ENCODE results near the gene CSTA. TPM values are rescaled to one million over a fixed set of nuclear protein-coding genes. Genes with fewer than 3 reads are reported as not detected.

The CSTA gene
- total RNA-seq, 3 donors from 2014 or later (not counting 1 experiment from before 2014, with no cell fraction given): 3.1 to 7.8 (median 4.0) TPM

- Histone ChIP-seq H3K36me3 (ENCODE audit: control insufficient read depth, insufficient read depth, low read length) (no peaks in the 10 kb centered on the region), H3K4me1 (ENCODE audit: control insufficient read depth, insufficient read depth, low read length) (no peaks in the 10 kb centered on the region), H3K27ac (ENCODE audit: low read length) (no peak overlapping the region), H3K4me3 (ENCODE audit: low read length) (no peak overlapping the region), H3K9me3 (ENCODE audit: control insufficient read depth, insufficient read depth, low read length) (no peaks in the 10 kb centered on the region), H3K27me3 (ENCODE audit: control insufficient read depth, insufficient read depth, low read length) (no peaks in the 10 kb centered on the region)
- Mint-ChIP-seq H3K9me3 (no peaks in the 10 kb centered on the region), H3K27ac (no peak overlapping the region), H3K36me3 (no peaks in the 10 kb centered on the region), H3K27me3 (ENCODE audit: low read depth in 2 of 2) (peaks cover 0 to 8% of the 10 kb centered on the region in 2 donors), H3K4me1 (no peaks in the 10 kb centered on the region), H3K4me3 (no peak overlapping the region)
- intact Hi-C loops (cut with micrococcal nuclease): no loop called here
- TF ChIP-seq CTCF (IDR thresholded peaks at IDR 0.05): no peak
- ATAC-seq (no peak), DNase-seq (no peak)
- 94% methylated on average over 5 of the region's 5 CpGs for WGBS (ENCODE audit: insufficient coverage)
Measured at GRCh38 chr3:122350814-122351418, 25.9 kb downstream of the CSTA start.

GRCh38 chr3:122351612-122352011, 26.6 kb downstream of the CSTA start:
- 86% methylated on average over 1 of the region's 4 CpGs for WGBS (ENCODE audit: insufficient coverage)

GRCh38 chr3:122353215-122353614, 28.2 kb downstream of the CSTA start:
- no peak overlapping the region for H3K27ac ChIP-seq (ENCODE audit: low read length)
- TF ChIP-seq CTCF (IDR thresholded peaks at IDR 0.05): no peak
- Mint-ChIP-seq H3K9me3 (no peaks in the 10 kb centered on the region), H3K4me1 (no peaks in the 10 kb centered on the region), H3K27me3 (ENCODE audit: low read depth in 2 of 2) (peaks cover 0 to under 1% of the 10 kb centered on the region in 2 donors), H3K36me3 (no peaks in the 10 kb centered on the region), H3K4me3 (no peak overlapping the region), H3K27ac (no peak overlapping the region)
- DNase-seq (no peak), ATAC-seq (no peak)
- H3K27me3 ChIP-seq (ENCODE audit: control insufficient read depth, insufficient read depth, low read length): no peaks in the 10 kb centered on the region
- H3K4me3 ChIP-seq (ENCODE audit: low read length): no peak overlapping the region
- intact Hi-C loops (cut with micrococcal nuclease): no loop called here
- no peaks in the 10 kb centered on the region for H3K9me3 ChIP-seq (ENCODE audit: control insufficient read depth, insufficient read depth, low read length)
- no peaks in the 10 kb centered on the region for H3K36me3 ChIP-seq (ENCODE audit: control insufficient read depth, insufficient read depth, low read length)
- 68% methylated on average over 2 of the region's 2 CpGs for WGBS (ENCODE audit: insufficient coverage)
- H3K4me1 ChIP-seq (ENCODE audit: control insufficient read depth, insufficient read depth, low read length): no peaks in the 10 kb centered on the region

More at GRCh38 chr3:122351612-122352011, 26.6 kb downstream of the CSTA start:
- no peak overlapping the region for H3K4me3 Mint-ChIP-seq
- intact Hi-C loops (cut with micrococcal nuclease): no loop called here
- no peaks in the 10 kb centered on the region for H3K9me3 ChIP-seq (ENCODE audit: control insufficient read depth, insufficient read depth, low read length)
- no peaks in the 10 kb centered on the region for H3K4me1 ChIP-seq (ENCODE audit: control insufficient read depth, insufficient read depth, low read length)
- no peaks in the 10 kb centered on the region for H3K27me3 ChIP-seq (ENCODE audit: control insufficient read depth, insufficient read depth, low read length)
- H3K4me3 ChIP-seq (ENCODE audit: low read length): no peak overlapping the region
- H3K27ac Mint-ChIP-seq: no peak overlapping the region
- TF ChIP-seq CTCF (IDR thresholded peaks at IDR 0.05): no peak
- H3K36me3 ChIP-seq (ENCODE audit: control insufficient read depth, insufficient read depth, low read length): no peaks in the 10 kb centered on the region
- no peaks in the 10 kb centered on the region for H3K4me1 Mint-ChIP-seq
- H3K36me3 Mint-ChIP-seq: no peaks in the 10 kb centered on the region
- H3K9me3 Mint-ChIP-seq: no peaks in the 10 kb centered on the region
- DNase-seq: no peak
- H3K27ac ChIP-seq (ENCODE audit: low read length): no peak overlapping the region
- H3K27me3 Mint-ChIP-seq (ENCODE audit: low read depth in 2 of 2): peaks cover 0 to 8% of the 10 kb centered on the region in 2 donors
- ATAC-seq: no peak

GRCh38 chr3:122353893-122354401, 28.9 kb downstream of the CSTA start:
- no peak for DNase-seq

More at GRCh38 chr3:122353893-122354401, 28.9 kb downstream of the CSTA start:
- Histone ChIP-seq H3K9me3 (ENCODE audit: control insufficient read depth, insufficient read depth, low read length) (no peaks in the 10 kb centered on the region), H3K27ac (ENCODE audit: low read length) (no peak overlapping the region), H3K27me3 (ENCODE audit: control insufficient read depth, insufficient read depth, low read length) (no peaks in the 10 kb centered on the region), H3K36me3 (ENCODE audit: control insufficient read depth, insufficient read depth, low read length) (peaks cover under 1% of the 10 kb centered on the region), H3K4me1 (ENCODE audit: control insufficient read depth, insufficient read depth, low read length) (no peaks in the 10 kb centered on the region), H3K4me3 (ENCODE audit: low read length) (no peak overlapping the region)
- WGBS (ENCODE audit: insufficient coverage): 97% methylated on average over 1 of the region's 1 CpG
- Mint-ChIP-seq H3K4me1 (no peaks in the 10 kb centered on the region), H3K36me3 (no peaks in the 10 kb centered on the region), H3K27me3 (ENCODE audit: low read depth in 2 of 2) (no peaks in the 10 kb centered on the region), H3K4me3 (no peak overlapping the region), H3K9me3 (no peaks in the 10 kb centered on the region), H3K27ac (no peak overlapping the region)
- no peak for ATAC-seq
- intact Hi-C loops (cut with micrococcal nuclease): no loop called here
- no peak for TF ChIP-seq CTCF (IDR thresholded peaks at IDR 0.05)

Data from natural killer cell (primary cell).